ENCODE data around the gene ZNF423. TPM values are rescaled to one million over a fixed set of nuclear protein-coding genes. Genes with fewer than 3 reads are reported as not detected.
A peak's percentile ranks its signal among the peaks of the same experiment; 100 is the strongest.

Gene ZNF423
- total and polyA plus RNA-seq, 7 donors: 0.69 to 19.7 (median 3.6) TPM

DNA sequence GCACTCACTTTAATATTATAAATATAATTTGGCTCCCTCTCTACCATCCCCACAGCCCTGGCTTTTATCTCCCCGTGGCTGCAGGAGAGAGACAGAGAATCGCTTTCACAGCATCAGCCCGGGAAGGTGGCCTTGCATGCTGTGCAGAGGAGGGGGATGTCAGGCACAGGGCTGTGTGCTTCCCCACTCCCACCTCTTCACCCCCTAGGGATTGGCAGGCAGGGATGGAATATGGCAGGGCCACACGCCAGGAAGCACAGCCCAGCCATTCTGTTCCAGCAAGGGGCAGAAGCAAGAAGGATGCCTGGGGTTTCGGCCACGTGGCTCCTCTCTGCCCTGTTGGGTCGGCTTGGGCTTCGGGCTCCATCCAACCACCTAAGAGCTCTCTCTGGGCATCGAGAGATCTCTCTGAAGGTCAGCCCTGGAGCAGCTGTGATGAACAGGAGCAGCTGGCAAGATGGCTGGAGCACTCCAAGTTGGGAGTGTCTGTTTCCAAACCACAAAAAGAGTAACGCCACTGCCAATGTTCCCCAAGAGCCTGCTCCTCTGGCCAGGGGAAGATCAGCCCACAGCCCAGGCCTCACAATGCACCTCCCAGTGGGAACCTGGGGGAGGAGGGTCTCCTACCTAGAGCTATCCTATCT is 259.1 kb downstream of the ZNF423 start:
- 71 to 79% methylated on average over 10 of the region's 10 CpGs for WGBS, 2 donors
- intact Hi-C loops (cut with DNase I): loop anchor here (5.0 kb wide), 1 partner anchor 104 kb away; no protein-coding TSS in a partner anchor
- no peak for TF ChIP-seq EP300 (IDR thresholded peaks at IDR 0.05)
- no peak for TF ChIP-seq POLR2A (IDR thresholded peaks at IDR 0.05)
- H3K4me1 ChIP-seq: peaks cover 0 to 23% (median 15%) of the 10 kb centered on the region in 4 donors
- peak overlapping the region; percentile 22 to 66 (median 50) for H3K27ac ChIP-seq
- H3K9me3 ChIP-seq: no peaks in the 10 kb centered on the region
- no peak for DNase-seq
- no peaks in the 10 kb centered on the region for H3K36me3 ChIP-seq
- H3K27me3 ChIP-seq: no peaks in the 10 kb centered on the region
- peak overlapping the region in 2 of 4 donors; percentile 20 to 32 for H3K4me3 ChIP-seq

- DNase-seq: no peak
- Histone ChIP-seq H3K27ac (peak overlapping the region; percentile 22 to 66 (median 50)), H3K27me3 (no peaks in the 10 kb centered on the region), H3K9me3 (no peaks in the 10 kb centered on the region), H3K4me1 (peaks cover 0 to 23% (median 15%) of the 10 kb centered on the region in 4 donors), H3K4me3 (peak overlapping the region in 3 of 4 donors; percentile 16 to 32 (median 20)), H3K36me3 (no peaks in the 10 kb centered on the region)
- intact Hi-C loops (cut with DNase I): loop anchor here (5.0 kb wide), 1 partner anchor 104 kb away; no protein-coding TSS in a partner anchor
- TF ChIP-seq EP300 (IDR thresholded peaks at IDR 0.05) (no peak), CTCF (IDR thresholded peaks at IDR 0.05) (no peak), POLR2AphosphoS5 (IDR thresholded peaks at IDR 0.05) (no peak), POLR2A (IDR thresholded peaks at IDR 0.05) (no peak)
- WGBS, 2 donors: 16 to 20% methylated on average over 11 of the region's 11 CpGs
These were observed 259.8 kb downstream of the ZNF423 start for GRCh38 chr16:49596068-49596467.

DNA sequence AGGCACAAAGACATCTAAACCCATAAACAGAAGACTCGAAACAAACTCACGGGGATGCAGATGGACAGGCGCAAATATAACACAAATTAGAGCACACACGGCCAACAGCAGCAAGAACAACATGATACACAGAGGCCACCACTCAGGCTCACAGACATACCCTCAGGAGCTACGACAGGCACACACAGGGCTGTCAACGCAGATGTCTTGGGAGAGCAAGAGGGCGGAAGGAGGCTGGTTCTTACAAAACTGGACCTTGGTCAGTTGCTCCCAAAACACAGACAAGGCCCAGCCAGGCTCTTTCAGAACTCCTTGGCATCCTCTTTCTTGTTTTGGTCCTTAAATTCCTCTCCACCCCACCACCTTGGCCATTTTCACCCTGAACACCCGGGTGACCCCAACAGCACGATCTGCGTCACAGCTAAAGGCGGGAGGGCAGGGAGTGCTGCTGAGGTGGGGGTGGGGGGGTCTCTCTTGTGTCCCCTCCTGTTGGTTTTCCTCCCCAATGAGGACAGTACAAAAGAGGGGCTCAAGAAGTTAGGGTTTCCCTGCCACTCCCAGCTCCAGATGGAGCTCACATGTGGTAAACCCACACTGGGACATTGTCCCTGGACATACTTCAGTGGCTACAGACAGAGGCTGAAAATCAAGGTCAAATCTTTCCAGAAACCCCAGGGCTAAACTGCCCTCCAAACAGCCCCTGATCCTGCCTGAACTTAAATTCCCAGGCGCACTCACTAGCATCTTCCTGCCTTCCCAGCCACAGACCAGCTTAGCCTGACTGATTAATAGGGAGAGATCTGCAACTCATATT is 261.0 kb downstream of the ZNF423 start:
- Histone ChIP-seq H3K9me3 (no peaks in the 10 kb centered on the region), H3K36me3 (no peaks in the 10 kb centered on the region), H3K27ac (peak overlapping the region in 2 of 4 donors; percentile 41 to 60), H3K4me1 (peaks cover 0 to 23% (median 15%) of the 10 kb centered on the region in 4 donors), H3K4me3 (no peak overlapping the region), H3K27me3 (no peaks in the 10 kb centered on the region)
- DNase-seq: no peak
- intact Hi-C loops (cut with DNase I): loop anchor here (5.0 kb wide), 1 partner anchor 103 kb away; no protein-coding TSS in a partner anchor
- WGBS, 2 donors: 86 to 91% methylated on average over 12 of the region's 12 CpGs
- no peak for TF ChIP-seq EP300 (IDR thresholded peaks at IDR 0.05)

- Histone ChIP-seq H3K27ac (no peak overlapping the region), H3K27me3 (no peaks in the 10 kb centered on the region), H3K4me3 (no peak overlapping the region), H3K36me3 (no peaks in the 10 kb centered on the region), H3K4me1 (peaks cover 0 to 23% (median 15%) of the 10 kb centered on the region in 4 donors), H3K9me3 (no peaks in the 10 kb centered on the region)
- TF ChIP-seq CTCF (IDR thresholded peaks at IDR 0.05) (no peak), POLR2AphosphoS5 (IDR thresholded peaks at IDR 0.05) (no peak), EP300 (IDR thresholded peaks at IDR 0.05) (no peak), POLR2A (IDR thresholded peaks at IDR 0.05) (no peak)
- DNase-seq: no peak
- WGBS, 2 donors: 68 to 71% methylated on average over 2 of the region's 2 CpGs
- intact Hi-C loops (cut with DNase I): no loop called here
These were observed 261.8 kb downstream of the ZNF423 start for GRCh38 chr16:49594153-49594552.

- Histone ChIP-seq H3K36me3 (no peaks in the 10 kb centered on the region), H3K4me1 (peaks cover 0 to 22% (median 15%) of the 10 kb centered on the region in 4 donors), H3K27ac (no peak overlapping the region), H3K9me3 (no peaks in the 10 kb centered on the region), H3K27me3 (no peaks in the 10 kb centered on the region), H3K4me3 (no peak overlapping the region)
- TF ChIP-seq CTCF (IDR thresholded peaks at IDR 0.05) (no peak), EP300 (IDR thresholded peaks at IDR 0.05) (no peak), POLR2A (IDR thresholded peaks at IDR 0.05) (no peak), POLR2AphosphoS5 (IDR thresholded peaks at IDR 0.05) (no peak)
- WGBS, 2 donors: 77 to 82% methylated on average over 8 of the region's 8 CpGs
- intact Hi-C loops (cut with DNase I): loop anchor here (2.0 kb wide), 1 partner anchor 185 kb away; no protein-coding TSS in a partner anchor
- DNase-seq: no peak
These were observed 262.4 kb downstream of the ZNF423 start for GRCh38 chr16:49593424-49594040.
